HEK293 (cell line): Measurements from ENCODE around the gene PCLAF.

Source experiments
- AEBP2 ChIP-seq: fragments of 450-650 bp; formaldehyde crosslinking; IDR thresholded peaks from 2 replicates; pipeline ENCODE4 v1.5.1; 2016; ENCODE audit warnings: missing biosample characterization, missing genetic modification characterization, borderline replicate concordance
- HIC1 ChIP-seq: fragments of 450-650 bp; formaldehyde crosslinking; IDR thresholded peaks from 2 replicates; pipeline ENCODE4 v1.5.1; 2016; ENCODE audit warnings: missing biosample characterization, missing genetic modification characterization
- INSM2 ChIP-seq: fragments of 450-650 bp; formaldehyde crosslinking; IDR thresholded peaks from 2 replicates; pipeline ENCODE4 v1.5.1; 2016; ENCODE audit warnings: missing biosample characterization, missing genetic modification characterization
- KLF10 ChIP-seq: fragments of 450-650 bp; IDR thresholded peaks from 2 replicates; pipeline ENCODE4 v1.5.1; 2018; ENCODE audit warnings: missing biosample characterization, mild to moderate bottlenecking, missing genetic modification characterization
- PRDM6 ChIP-seq: fragments of 450-650 bp; formaldehyde crosslinking; IDR thresholded peaks from 2 replicates; pipeline ENCODE4 v1.5.1; 2017; ENCODE audit warnings: missing biosample characterization, missing genetic modification characterization
- SP3 ChIP-seq: fragments of 450-650 bp; formaldehyde crosslinking; IDR thresholded peaks from 2 replicates; pipeline ENCODE4 v1.5.1; 2016; ENCODE audit warnings: missing biosample characterization, missing genetic modification characterization
- TRIM28 ChIP-seq: IDR thresholded peaks from 2 replicates; pipeline ENCODE4 v1.6.1; 2011; ENCODE audit warnings: low read length, control low read depth, borderline replicate concordance
- WT1 ChIP-seq: fragments of 450-650 bp; formaldehyde crosslinking; IDR thresholded peaks from 2 replicates; pipeline ENCODE4 v1.5.1; 2016; ENCODE audit warnings: missing biosample characterization, missing genetic modification characterization
- YY2 ChIP-seq: fragments of 450-650 bp; formaldehyde crosslinking; IDR thresholded peaks from 2 replicates; pipeline ENCODE4 v1.5.1; 2016; ENCODE audit warnings: missing biosample characterization, missing genetic modification characterization
- ZBTB1 ChIP-seq: fragments of 450-650 bp; formaldehyde crosslinking; IDR thresholded peaks from 2 replicates; pipeline ENCODE4 v1.5.1; 2016; ENCODE audit warnings: missing biosample characterization, missing genetic modification characterization
- ZBTB8A ChIP-seq: fragments of 450-650 bp; formaldehyde crosslinking; IDR thresholded peaks from 2 replicates; pipeline ENCODE4 v1.5.1; 2016; ENCODE audit warnings: missing biosample characterization, missing genetic modification characterization
- ZFP69B ChIP-seq: fragments of 450-650 bp; formaldehyde crosslinking; IDR thresholded peaks from 2 replicates; pipeline ENCODE4 v1.5.1; 2016; ENCODE audit warnings: missing biosample characterization, missing genetic modification characterization
- ZNF112 ChIP-seq: fragments of 450-650 bp; formaldehyde crosslinking; IDR thresholded peaks from 2 replicates; pipeline ENCODE4 v1.5.0; 2017; ENCODE audit warnings: missing biosample characterization, missing genetic modification characterization
- ZNF133 ChIP-seq: fragments of 450-650 bp; formaldehyde crosslinking; IDR thresholded peaks from 2 replicates; pipeline ENCODE4 v1.5.1; 2016; ENCODE audit warnings: missing biosample characterization, missing genetic modification characterization
- ZNF2 ChIP-seq: fragments of 450-650 bp; formaldehyde crosslinking; IDR thresholded peaks from 2 replicates; pipeline ENCODE4 v1.5.1; 2016; ENCODE audit warnings: missing biosample characterization, missing genetic modification characterization
- ZNF239 ChIP-seq: fragments of 450-650 bp; formaldehyde crosslinking; IDR thresholded peaks from 2 replicates; pipeline ENCODE4 v1.5.1; 2016; ENCODE audit warnings: missing biosample characterization, missing genetic modification characterization
- ZNF280C ChIP-seq: fragments of 450-650 bp; formaldehyde crosslinking; IDR thresholded peaks from 2 replicates; pipeline ENCODE4 v1.5.1; 2016; ENCODE audit warnings: missing biosample characterization, missing genetic modification characterization
- ZNF335 ChIP-seq: fragments of 450-650 bp; formaldehyde crosslinking; conservative IDR thresholded peaks from 2 replicates; pipeline ENCODE4 v1.5.1; 2016; ENCODE audit warnings: missing biosample characterization, missing genetic modification characterization
- ZNF366 ChIP-seq: fragments of 450-650 bp; formaldehyde crosslinking; conservative IDR thresholded peaks from 2 replicates; pipeline ENCODE4 v1.5.1; 2016; ENCODE audit warnings: missing biosample characterization, missing genetic modification characterization
- ZNF423 ChIP-seq: fragments of 450-650 bp; formaldehyde crosslinking; IDR thresholded peaks from 2 replicates; pipeline ENCODE4 v1.5.1; 2016; ENCODE audit warnings: missing biosample characterization, missing genetic modification characterization
- ZNF449 ChIP-seq: fragments of 450-650 bp; formaldehyde crosslinking; IDR thresholded peaks from 2 replicates; pipeline ENCODE4 v1.5.1; 2017; ENCODE audit warnings: missing biosample characterization, mild to moderate bottlenecking, missing genetic modification characterization, moderate library complexity
- ZNF488 ChIP-seq: fragments of 450-650 bp; formaldehyde crosslinking; IDR thresholded peaks from 2 replicates; pipeline ENCODE4 v1.5.1; 2016; ENCODE audit warnings: missing biosample characterization, missing genetic modification characterization
- ZNF501 ChIP-seq: fragments of 450-650 bp; formaldehyde crosslinking; IDR thresholded peaks from 2 replicates; pipeline ENCODE4 v1.5.1; 2016; ENCODE audit warnings: missing biosample characterization, missing genetic modification characterization
- ZNF626 ChIP-seq: fragments of 450-650 bp; sonication (Bioruptor Pico); formaldehyde crosslinking; IDR thresholded peaks from 2 replicates; pipeline ENCODE4 v1.5.1; 2018; ENCODE audit warnings: missing biosample characterization, missing genetic modification characterization, inconsistent platforms
- ZNF629 ChIP-seq: fragments of 450-650 bp; formaldehyde crosslinking; IDR thresholded peaks from 2 replicates; pipeline ENCODE4 v1.5.1; 2017; ENCODE audit warnings: missing biosample characterization, missing genetic modification characterization
- ZNF658 ChIP-seq: fragments of 450-650 bp; formaldehyde crosslinking; IDR thresholded peaks from 2 replicates; pipeline ENCODE4; 2016; ENCODE audit warnings: missing biosample characterization, missing genetic modification characterization
- ZNF777 ChIP-seq: fragments of 450-650 bp; formaldehyde crosslinking; IDR thresholded peaks from 2 replicates; pipeline ENCODE4 v1.5.1; 2017; ENCODE audit warnings: missing biosample characterization, missing genetic modification characterization, borderline replicate concordance
- ZNF785 ChIP-seq: fragments of 450-650 bp; formaldehyde crosslinking; IDR thresholded peaks from 2 replicates; pipeline ENCODE4 v1.5.1; 2016; ENCODE audit warnings: missing biosample characterization, missing genetic modification characterization

Gene PCLAF

GRCh38 chr15:64387562-64388168 is 6.4 kb upstream of the PCLAF start, which contains the start of gene TRIP4 (continued):
- TF ChIP-seq ZNF449 (tag by site-specific recombination), result 0 out of 2 replicates have a peak, but pooled peaks have one; percentile 32
- TF ChIP-seq HIC1 (tag by site-specific recombination), result 0 out of 2 replicates have a peak, but pooled peaks have one; percentile 16
- no peak for TF ChIP-seq ZNF777 (tag by site-specific recombination)
- TF ChIP-seq PRDM6 (tag by site-specific recombination), result peak; percentile 38; the same call in 1 of the 2 replicates
- peak; percentile 76 for TF ChIP-seq WT1
- TF ChIP-seq SP3 (tag by site-specific recombination), result peak; percentile 94
- TF ChIP-seq YY2, result peak; percentile 98
- peak; percentile 91 for TF ChIP-seq ZNF335 (tag by site-specific recombination)
- TF ChIP-seq ZNF626, result peak; percentile 88; the same call in 1 of the 2 replicates
- TF ChIP-seq ZNF488, result no peak; the same call in 1 of the 2 replicates
- TF ChIP-seq ZNF2 (tag by site-specific recombination), result peak; percentile 98
- TF ChIP-seq ZNF423 (tag by site-specific recombination), result no peak; the same call in 1 of the 2 replicates
- TF ChIP-seq ZBTB1 (tag by site-specific recombination), result 0 out of 2 replicates have a peak, but pooled peaks have one; percentile 60
- TF ChIP-seq ZNF112, result no peak
- no peak for TF ChIP-seq ZNF658
- peak; percentile 96 for TF ChIP-seq INSM2 (tag by site-specific recombination)
- TF ChIP-seq ZNF239, result peak; percentile 77; the same call in 1 of the 2 replicates
- TF ChIP-seq AEBP2 (tag by site-specific recombination), result no peak
- TF ChIP-seq ZNF366 (tag by site-specific recombination), result peak; percentile 44; the same call in 1 of the 2 replicates
- peak; percentile 90; the same call in 1 of the 2 replicates for TF ChIP-seq TRIM28
- TF ChIP-seq ZNF280C (tag by site-specific recombination), result no peak
- TF ChIP-seq ZNF629, result peak; percentile 88
- TF ChIP-seq ZBTB8A (tag by site-specific recombination), result peak; percentile 87
- peak; percentile 93 for TF ChIP-seq ZFP69B (tag by site-specific recombination)
- TF ChIP-seq ZNF785, result peak; percentile 92
- TF ChIP-seq ZNF133 (tag by site-specific recombination), result no peak
- peak; percentile 74 for TF ChIP-seq KLF10 (tag by site-specific recombination)
- TF ChIP-seq ZNF501 (tag by site-specific recombination), result peak; percentile 98
